ENCODE data around the gene DGLUCY.
"Not testable (repeated sequence)": the region's sequence is repeated elsewhere in the genome, so short reads cannot be mapped to it uniquely, and the experiment has no call there.

The DGLUCY gene

DNA sequence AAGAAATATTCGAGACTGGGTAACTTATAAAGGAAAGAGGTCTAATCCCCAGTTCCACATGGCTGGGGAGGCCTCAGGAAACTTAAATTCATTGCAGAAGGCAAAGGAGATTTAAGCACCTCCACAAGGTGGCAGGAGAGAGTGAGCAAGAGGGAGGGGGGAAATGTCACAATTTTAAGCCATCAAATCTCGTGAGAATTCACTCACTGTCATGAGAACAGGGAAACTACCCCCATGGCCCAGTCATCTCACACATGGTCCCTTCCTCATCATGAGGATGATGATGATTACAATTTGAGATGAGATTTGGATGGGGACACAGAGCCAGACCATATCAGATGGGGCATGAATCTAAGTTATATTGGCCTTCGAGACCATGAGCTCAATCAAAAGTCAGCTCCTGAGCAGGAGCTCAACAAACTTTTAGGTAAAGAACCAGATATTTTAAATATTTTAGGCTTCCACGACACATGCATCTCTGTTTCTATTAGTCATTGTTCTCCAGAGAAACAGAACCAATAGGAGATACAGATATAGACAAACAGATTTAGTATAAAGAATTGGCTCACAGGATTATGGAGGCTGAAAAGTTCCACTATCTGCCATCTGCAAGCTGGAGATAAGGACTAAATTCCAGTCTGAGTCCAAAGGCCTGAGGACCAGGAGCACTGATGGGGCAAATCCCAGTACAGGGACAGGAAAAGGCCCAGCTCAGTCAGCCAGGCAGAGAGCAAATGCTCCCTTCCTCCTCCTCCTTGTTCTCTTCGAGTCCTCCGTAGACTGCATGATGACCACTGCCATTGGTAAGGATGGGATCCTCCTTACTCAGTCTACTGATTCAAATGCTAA, 24.9 kb downstream of the DGLUCY start:
- no peak for DNase-seq

DNA sequence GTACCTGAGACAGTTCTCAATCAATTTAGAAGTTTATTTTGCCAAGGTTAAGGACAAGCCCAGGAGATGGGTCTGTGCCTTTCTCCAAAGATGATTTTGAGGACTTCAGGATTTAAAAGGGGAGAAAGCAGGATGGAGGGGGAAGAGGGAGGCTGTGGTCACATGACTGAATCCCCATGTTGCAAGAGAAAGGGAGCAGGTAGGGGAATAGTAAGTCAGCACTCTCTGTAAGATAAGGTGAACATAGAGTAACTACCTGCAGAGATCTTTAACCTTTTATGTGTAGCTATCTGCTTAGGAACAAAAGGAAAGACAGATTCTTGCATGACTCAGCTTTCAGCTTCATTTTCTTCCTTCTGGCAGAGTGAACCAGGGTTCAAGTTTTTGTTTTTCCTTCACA, 25.9 kb downstream of the DGLUCY start:
- no peak for DNase-seq

DNA sequence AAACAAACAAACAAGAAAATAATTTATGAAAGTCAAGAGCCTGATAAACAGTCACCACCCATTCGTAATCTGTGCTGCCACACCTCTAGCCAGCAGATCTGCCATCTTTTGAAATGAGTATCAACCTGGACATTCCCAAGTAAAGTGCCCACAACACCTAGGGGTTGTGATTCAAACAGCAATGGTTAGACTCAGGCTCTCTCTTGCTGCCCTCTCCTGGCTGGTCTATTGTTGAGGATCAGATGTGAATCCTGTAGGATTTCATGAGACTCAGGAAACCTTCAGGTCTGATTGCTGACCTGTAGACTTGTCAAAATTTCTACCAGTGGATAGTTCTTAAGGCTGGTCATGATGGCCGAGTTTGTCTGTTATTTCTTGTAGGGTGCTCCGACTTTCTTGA, 26.8 kb downstream of the DGLUCY start:
- no peak for DNase-seq

DNA sequence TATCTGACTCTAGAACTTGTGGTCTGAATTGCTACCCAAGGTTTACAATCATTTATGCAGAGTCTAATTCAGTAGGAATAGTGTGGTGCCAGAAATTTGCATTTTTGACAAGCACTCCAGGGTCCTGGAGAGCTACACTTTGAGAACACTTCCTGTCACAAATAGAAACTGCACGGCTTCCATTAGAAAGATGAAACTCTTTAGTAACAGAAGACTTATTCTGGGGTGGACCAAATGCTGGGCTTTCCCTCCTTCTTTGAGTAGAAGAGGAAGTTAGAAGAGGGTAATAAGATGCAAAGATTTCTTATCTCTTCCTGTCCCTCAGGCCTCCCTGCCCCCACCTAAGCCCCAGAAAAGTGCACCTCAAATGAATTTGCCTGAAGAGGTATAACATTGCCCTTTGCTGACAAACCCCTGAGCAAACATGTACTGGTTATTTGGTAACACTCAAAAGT, 28.4 kb downstream of the DGLUCY start:
- no peak for DNase-seq

- peak; percentile 47 for DNase-seq
These were observed 30.0 kb downstream of the DGLUCY start for GRCh38 chr14:91143862-91144261.

GRCh38 chr14:91144425-91145145, 30.7 kb downstream of the DGLUCY start:
- DNase-seq, result no peak

GRCh38 chr14:91145391-91146160, 31.7 kb downstream of the DGLUCY start:
- no peak for DNase-seq

- DNase-seq, result no peak
These were observed 32.8 kb downstream of the DGLUCY start for GRCh38 chr14:91146661-91147060.

DNA sequence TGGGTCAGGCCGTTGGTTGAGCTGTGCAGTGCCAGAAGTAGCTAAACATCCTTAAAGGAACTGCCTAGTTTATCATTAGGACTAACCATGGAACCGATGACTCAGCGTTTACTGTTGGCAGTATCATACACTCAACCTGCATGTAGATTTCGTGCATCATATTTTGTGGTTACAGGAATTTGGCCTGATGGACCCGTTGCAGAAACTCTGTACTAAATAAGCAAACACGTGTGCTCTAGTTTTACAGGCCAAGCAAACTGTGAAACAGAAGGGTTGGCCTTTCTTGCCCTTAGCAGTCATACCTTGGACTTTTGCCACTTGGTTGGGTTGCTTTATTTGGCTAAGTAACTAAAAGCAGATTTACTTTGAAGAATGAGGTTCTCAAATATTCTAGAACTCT, 35.6 kb downstream of the DGLUCY start:
- peak; percentile 51 for DNase-seq

GRCh38 chr14:91152499-91152898, 38.6 kb downstream of the DGLUCY start:
- no peak for DNase-seq

GRCh38 chr14:91153360-91153759, 39.5 kb downstream of the DGLUCY start:
- no peak for DNase-seq

GRCh38 chr14:91154851-91155625, 41.2 kb downstream of the DGLUCY start:
- DNase-seq, result peak; percentile 72

DNA sequence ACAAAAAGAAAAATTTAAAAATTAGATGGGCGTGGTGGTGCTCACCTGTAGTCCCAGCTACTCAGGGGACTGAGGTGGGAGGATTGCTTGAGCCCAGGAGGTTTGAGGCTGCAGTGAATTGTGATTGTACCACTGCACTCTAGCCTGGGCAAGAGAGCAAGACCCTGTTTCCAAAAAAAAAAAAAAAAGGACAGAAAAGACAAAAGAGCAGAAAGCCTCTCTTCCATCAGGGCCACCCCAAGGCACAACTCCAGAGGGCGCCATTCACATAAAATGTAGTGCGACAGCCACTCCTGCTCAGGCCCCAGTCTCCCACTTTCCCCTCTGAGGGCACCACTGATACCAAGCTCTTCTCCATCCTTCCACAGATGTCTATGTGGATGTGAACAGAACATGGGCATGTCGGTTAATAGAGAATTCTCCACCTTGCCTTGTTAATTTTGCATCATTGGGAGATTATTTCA, 41.8 kb downstream of the DGLUCY start:
- DNase-seq, result no peak

DNA sequence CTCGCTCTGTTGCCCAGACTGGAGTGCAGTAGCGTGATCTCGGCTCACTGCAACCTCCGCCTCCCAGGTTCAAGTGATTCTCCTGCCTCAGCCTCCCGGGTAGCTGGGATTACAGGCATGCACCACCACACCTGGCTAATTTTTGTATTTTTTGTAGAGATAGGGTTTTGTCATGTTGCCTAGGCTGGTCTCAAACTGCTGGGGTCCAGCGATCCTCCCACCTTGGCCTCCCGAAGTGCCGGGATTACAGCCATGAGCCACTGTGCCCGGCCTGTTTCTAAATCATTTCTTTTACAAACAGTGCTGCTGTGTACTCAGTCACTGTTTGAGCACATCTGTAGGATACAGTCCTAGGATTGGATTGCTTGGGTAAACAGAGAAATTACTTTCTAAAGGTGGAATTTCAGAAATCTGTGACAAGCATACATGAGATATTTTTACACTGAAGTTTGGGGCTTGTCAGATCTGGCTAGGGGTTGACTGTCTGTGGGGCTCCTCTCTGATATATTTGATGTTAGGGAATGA, 42.3 kb downstream of the DGLUCY start:
- DNase-seq, result not testable (repeated sequence)

DNA sequence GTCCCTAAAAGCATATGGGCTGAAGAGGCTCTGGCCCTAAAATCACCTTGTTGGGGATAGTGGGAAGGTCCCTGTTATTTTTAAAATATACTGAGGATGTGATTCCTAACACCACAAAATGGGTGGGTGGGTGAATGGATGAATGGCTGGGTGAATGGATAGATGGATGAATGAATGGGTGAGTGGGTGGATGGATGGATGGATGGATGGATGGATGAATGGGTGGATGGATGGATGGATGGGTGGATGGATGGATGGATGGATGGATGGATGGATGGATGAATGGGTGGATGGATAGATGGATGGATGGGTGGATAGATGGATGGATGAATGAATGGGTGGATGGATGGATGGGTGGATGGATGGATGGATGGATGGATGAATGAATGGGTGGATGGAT, 43.0 kb downstream of the DGLUCY start:
- DNase-seq, result not testable (repeated sequence)

- no peak for DNase-seq
These were observed 44.4 kb downstream of the DGLUCY start for GRCh38 chr14:91158091-91158790.

DNA sequence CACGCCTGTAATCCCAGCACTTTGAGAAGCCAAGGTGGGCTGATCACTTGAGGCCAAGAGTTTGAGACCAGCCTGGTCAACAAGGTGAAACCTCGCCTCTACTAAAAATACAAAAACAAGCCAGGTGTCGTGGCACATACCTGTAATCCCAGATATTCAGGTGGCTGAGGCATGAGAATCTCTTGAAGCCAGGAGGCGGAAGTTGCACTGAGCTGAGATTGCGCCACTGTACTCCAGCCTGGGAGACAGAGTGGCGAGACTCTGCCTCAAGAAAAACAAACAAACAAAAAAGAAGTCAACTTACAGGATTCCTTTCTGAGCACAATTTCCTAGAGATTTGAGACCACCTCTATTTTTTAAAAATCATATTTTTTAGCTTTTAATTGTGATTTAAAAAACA, 45.3 kb downstream of the DGLUCY start:
- DNase-seq, result no peak

GRCh38 chr14:91159906-91160305, 46.0 kb downstream of the DGLUCY start:
- no peak for DNase-seq

- no peak for DNase-seq
These were observed 49.4 kb downstream of the DGLUCY start for GRCh38 chr14:91163316-91163715.

GRCh38 chr14:91164676-91165075, 50.8 kb downstream of the DGLUCY start:
- no peak for DNase-seq

GRCh38 chr14:91167380-91167770, 53.5 kb downstream of the DGLUCY start:
- DNase-seq, result no peak

DNA sequence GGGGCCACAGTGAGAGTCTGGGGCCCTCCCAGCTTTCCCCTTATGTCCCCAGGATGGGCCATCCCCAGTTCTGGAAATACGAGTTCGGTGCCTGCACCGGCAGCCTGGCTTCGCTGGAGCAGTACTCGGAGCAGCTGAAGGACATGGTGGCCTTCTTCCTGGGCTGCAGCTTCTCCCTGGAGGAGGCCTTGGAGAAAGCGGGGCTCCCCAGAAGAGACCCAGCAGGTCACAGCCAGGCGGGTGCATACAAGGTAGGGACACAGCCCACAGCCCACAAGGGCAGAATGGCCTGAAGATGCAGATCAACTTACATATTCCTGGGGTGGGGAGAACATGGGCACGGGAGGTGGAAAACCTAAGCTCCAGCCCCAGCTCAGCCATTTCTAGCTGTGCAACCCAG, 56.1 kb downstream of the DGLUCY start:
- DNase-seq, result no peak
